HG03354 (cell line): ENCODE data around the gene SNX14.

Experiments used
- ATAC-seq: cut with Tn5 transposase; IDR thresholded peaks from one replicate; pipeline ENCODE4 v1.9.1; 2021; ENCODE audit warnings: mild to moderate bottlenecking; ENCODE audit not compliant: unreplicated experiment, poor library complexity, severe bottlenecking

The SNX14 gene

DNA sequence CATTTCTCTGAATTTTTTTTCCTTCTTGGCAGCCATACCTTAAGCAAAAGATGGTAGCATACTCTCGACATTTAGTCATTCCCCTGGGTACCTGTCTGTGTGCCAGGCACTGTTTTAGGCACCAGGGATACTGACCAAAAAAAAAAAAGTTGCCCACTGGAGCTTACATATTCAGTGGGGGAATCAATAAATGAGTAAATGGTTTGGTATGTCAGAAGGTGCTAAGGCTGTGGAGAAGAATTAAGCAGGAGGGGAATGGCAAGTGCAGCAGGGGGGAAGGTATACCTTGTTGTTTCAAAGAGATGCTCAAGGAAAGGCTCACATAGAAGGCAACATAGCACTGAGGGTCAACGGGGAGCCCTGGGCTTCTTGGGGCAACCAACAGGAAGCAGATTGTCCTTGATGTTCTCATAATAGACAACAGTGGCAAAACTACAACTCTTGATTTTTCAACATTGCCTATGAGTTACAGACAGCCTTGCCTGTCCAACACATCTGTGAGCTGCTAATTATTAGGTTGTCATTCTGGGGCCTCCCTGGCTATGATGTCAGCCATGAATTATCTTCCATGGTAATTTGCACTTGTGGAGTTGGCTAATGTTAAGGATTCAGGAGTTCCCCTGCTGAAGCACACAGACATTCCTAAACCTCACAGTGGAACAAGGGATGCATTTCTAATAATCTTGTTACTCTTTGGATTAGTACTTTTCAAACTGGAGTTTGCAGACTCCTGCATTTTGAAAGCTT lies 124.2 kb downstream of the SNX14 start:
- no peak for ATAC-seq

DNA sequence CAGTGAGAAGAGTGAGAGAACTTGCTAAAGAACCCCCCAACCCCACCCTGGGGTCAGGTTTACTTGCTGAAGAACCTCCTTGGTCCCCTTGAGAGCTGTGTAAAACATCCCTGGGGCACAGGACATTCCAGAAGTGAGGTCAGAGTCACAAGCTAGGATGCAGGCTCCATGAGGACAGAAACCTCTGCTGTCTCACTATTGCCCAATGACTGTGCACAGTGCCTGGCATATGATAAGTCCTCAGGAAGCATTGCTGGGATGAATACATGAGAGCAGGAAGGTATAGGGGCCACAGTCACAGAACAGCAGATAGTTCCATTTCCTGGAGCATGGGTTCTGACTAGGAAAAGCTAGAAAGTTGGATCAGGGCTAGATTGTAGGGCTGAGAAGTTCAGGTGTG lies 125.3 kb downstream of the SNX14 start:
- no peak for ATAC-seq

DNA sequence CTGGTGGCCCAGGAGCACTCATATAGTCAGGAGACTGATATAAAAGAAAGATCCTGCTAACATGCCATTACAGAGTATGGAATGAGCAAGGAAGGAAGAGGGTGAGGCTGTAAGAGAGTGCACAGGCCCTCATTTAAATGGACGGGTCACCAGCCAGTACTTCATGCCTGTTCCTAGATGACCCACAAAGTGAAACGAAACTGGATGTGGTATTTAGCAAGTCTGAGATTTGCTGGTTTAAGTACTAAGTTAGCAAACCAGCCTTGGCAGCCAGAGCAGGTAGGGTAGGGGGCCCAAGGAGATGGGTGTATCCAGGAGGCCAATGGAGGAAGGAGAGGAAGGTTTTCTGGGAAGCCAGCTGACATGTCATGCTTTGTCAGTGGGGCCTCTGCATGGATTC lies 127.9 kb downstream of the SNX14 start:
- peak; percentile 45 for ATAC-seq

DNA sequence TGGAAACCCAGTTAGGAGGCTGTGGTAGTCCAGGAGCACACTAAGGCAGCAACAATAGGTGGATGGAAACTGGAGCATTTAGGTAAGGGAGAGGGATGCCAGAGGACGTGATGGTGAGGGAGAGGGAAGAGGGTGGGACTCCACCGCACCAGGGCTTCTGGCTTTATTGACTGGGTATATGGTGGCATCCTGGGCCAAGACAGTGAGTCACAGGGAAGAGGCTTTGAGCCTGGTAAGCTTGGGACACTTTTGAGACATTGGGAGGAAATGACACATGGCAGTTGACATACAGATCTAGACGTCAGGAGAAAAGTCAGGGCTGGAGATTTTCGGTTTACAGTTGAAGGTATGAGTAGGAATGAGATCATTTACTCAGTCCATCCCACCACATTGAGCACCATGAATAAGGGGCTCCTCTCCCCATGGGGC lies 128.9 kb downstream of the SNX14 start:
- no peak for ATAC-seq

DNA sequence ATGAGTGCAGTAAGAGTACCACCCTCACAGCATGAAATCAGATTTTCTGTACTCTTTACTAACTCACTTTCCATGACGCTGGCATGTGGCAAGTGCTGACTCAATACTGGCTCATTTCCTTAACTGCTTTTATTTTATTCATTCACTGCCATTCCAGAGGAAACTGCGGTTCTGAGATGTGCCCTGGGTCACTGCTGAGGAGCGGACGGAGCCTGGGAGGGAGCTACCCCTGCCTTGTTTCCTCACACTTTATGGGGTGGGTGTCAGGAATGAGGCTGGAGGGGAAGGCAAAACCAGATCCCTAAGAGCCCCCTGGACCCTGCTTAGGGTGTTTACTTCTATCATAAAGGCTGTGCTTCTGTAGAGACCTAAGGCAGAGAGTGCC lies 129.4 kb downstream of the SNX14 start:
- ATAC-seq: no peak

DNA sequence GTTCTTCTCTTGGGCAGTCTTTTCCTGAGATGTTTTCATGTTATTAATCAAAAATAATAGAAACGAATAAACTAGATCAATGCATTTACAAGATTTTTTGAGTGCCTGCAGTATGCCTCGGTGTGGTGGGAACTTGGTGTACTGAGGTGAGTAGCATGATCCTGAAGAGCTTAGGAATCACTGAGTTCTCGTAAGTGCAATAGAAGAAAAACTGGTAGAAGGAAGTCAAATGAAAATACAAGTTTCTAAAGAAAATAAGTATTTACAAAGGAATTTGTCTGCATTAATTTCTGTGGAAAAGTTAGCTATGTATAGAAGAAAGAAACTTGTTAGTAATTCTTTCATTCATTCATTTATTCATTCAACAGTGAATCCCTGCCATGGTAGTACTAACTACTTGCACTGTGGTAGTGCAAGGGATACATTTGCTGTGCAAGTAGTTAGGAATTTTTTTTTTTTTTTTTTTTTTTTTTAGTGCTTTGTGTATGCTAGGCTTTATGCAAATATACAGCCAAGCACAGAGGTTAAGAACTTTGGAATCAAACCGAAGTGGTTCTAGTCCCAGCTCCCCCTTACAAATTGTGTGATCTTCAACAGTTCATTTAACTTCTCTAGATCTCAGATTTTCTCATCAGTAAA lies 129.9 kb downstream of the SNX14 start:
- no peak for ATAC-seq

DNA sequence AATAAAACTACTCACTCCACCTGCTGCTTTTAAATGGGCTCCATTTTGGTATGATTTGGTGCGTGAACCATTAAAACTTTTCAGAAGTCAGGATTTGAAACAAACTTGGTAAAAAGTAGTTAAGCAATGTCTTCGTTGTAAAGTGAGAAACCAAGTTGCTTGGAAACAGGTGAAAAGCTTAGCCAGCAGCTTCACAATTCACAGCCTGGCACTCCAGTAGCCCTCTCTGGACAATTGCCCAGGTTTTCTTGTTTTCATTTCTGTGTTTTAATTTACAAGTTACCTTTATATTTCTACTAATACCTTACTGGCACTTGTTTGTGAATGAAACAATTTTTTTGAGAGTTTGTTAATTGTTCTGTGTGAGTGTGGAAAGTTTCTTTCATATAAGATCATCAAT lies 131.0 kb downstream of the SNX14 start:
- ATAC-seq: no peak

DNA sequence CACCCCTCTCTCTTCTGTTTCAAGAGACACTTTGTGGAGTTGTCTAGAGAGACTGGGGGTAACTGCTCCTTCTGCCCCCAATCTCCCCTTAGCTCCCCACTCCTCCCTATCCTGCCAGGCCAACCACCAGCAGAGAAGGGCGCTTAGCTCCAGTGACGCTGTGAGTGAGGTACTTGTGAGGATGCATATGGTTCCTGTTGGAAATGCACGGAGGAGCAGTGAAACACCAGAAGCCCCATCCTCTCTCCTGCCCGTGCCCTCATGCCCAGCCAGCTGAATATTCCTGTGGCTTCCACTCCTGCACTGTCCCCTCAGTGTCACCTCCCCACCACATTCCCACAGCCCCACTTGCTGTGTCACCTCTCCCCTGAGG lies 131.9 kb downstream of the SNX14 start:
- ATAC-seq: no peak

DNA sequence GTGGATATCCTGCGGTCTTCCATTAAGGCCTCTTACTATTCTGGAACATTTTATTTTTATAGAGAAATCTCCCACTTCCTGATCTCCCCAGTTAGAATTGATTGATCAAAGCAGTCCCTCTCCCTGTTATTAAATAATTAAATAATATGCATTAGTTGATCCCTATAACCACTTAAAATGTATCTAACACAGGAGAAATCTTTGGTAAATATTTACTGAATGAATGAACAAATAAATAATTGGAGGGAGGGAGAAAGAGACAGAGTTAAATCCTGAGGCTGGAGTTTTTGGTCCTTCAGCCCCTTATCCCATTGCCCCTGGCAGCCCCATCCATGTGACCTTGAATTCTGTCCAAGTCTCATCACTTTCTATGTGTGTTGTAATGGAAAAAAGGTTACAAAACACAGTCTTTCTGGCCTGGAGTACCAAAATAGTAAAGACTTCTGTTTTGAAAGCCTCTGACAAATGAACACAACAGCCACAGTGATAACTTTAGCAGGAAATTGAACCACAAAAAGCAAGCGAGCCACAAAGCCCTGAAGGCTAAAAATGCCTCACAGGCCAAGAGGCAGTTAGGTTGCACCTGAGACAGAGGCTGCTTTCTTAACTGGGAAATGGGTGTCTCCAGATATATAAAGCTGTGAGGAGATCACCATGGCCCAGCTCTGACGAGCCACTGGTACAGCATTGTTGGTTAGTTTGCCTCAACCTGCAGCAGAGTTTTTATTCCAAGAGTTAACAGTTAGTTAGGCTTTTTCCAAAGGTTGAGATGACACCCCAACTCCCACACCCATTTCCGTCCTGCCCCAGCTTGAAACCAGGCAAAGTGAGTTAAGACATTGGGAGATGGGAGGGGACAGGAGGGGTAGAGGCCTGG lies 132.5 kb downstream of the SNX14 start:
- peak; percentile 74 for ATAC-seq

DNA sequence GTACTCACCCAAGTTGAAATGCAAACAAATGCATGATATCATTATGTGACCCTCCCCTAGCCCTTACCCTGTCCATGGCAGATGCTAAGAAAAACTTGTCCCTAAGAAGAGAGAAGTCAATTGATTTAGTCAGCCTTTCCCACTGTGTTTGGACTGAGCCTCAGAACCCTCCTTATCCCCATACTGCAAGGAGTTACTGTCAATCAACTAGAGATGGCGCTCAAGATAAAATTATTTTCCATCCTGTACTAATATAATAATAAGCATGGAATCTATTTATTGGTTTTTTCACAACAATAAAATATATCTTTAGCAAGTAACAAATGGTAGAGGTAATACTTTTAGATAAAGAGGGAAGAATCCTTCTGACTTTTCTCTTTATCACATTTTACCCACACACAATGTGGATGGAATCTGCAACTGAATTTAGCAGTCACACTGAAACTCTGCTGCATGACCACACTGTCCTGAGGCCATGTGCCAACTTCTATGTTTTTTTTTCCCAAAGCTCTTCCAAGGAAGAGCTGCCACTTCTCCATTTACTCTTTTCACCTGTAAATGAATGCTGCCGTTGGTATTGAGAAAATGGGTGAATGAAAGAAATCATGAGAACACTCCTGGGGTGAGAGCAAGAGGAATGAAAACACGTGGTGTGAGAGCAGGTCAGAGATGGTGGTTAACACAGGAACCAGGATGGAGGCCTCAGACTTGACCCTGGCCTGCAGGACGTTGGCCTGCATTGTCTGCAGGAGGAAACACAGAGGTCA lies 133.3 kb downstream of the SNX14 start:
- no peak for ATAC-seq

DNA sequence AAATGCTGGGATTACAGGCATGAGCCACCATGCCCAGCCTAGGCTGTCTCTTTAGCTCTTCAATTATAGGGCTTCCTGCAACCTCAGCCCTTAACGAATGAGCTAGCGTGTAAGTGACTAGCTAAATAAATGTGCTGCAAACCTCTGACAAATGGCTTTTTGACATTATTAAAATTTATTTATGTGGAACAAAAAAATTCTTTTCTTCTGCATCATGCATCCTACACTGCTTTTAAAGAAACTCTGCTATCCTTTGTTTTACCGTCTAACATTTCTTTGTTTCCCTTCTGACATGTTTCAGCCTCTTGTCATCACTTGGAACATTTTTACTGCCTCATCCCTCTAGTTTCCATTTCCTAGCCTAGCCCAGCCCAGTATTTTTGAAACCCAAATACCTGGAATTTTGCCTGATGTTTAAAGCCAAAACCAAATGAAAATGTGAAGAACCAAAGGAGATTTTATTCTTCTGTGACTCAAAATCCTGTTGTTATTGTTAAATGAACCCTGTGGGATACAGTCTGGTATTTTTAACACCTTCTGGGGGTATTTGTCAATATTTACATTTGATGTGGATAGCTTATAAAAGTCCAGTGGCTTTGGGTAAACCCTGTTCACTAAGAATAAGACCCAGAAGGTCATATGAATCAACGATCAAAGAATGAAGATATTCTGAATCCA lies 134.3 kb downstream of the SNX14 start:
- ATAC-seq: no peak

DNA sequence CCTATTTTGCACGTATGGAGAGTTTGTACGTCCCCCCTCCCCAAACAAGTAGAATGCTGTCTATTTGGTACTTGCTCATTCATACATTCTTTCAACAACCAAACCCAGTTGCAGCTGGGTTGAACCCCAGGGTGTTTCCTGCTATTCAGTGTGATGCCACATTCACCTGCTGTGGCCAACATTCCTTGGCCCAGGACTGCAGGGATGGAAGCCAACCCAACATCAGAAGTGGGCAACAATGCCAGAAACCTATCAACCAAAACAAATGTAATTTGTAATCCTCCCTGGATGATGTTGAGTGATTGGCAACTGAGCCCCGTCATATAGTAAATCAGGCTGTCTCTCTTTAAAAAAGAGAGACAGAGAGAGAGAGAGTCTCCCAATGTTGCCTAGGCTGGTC lies 134.9 kb downstream of the SNX14 start:
- ATAC-seq: no peak

DNA sequence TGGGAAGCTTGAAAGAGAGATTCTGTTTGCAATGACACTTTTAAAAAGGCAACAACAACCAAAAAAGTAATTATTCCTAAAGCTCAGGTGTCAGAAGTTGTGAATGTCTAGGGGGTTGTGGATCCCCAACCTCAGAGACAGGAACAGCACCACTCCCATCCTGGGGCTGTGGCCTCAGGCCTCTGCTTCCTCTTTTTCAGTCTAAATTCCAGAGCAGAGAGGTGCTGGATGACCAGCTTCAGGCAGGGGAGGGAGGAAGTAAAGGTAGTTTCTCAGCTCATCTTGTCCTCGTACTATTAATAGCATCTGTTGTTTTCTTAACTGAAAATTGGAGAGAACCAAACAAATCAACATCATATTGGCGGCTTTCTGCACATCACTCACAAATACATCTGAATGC lies 135.5 kb downstream of the SNX14 start:
- ATAC-seq: no peak

DNA sequence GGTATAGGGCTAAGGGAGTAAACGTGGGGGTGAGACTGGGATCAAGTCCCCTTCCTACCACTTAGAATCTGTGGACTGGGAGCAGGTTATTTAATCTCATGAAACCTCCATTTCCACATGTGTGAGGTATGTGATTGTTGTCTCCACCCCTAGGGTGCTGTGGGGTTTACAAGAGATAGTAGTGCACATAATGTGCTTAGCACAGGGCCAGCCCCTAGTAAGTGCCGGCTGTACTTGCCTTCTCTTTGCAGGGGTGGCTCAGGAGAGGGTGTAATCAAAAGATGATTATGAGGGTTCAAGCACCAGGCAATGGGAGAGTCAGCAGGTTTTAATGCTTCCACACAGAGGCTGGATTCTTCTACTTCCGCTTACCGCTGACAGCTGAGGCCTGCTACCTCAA lies 136.9 kb downstream of the SNX14 start:
- no peak for ATAC-seq
